GM18909 (cell line): ENCODE measurements around the gene EGLN2.
"Not testable (repeated sequence)": the region's sequence is repeated elsewhere in the genome, so short reads cannot be mapped to it uniquely, and the experiment has no call there.

Experiments used
- ATAC-seq: cut with Tn5 transposase; IDR thresholded peaks from one replicate; pipeline ENCODE4 v1.9.1; 2021; ENCODE audit warnings: mild to moderate bottlenecking; ENCODE audit not compliant: unreplicated experiment, poor library complexity

Gene EGLN2

GRCh38 chr19:40798683-40799557 is at the start of gene EGLN2:
Gene EGLN2, plus strand, starts transcription at chr19:40799191. Its CDS starts 1,382 bp downstream, at chr19:40800573.
- peak; percentile 79 for ATAC-seq

- ATAC-seq: peak; percentile 86
These were observed 48.7 kb upstream of the EGLN2 start, which contains the start of gene ACTMAP for GRCh38 chr19:40750058-40750873. Gene ACTMAP, minus strand, starts transcription at chr19:40750477. Its CDS starts 674 bp downstream, at chr19:40749803.

DNA sequence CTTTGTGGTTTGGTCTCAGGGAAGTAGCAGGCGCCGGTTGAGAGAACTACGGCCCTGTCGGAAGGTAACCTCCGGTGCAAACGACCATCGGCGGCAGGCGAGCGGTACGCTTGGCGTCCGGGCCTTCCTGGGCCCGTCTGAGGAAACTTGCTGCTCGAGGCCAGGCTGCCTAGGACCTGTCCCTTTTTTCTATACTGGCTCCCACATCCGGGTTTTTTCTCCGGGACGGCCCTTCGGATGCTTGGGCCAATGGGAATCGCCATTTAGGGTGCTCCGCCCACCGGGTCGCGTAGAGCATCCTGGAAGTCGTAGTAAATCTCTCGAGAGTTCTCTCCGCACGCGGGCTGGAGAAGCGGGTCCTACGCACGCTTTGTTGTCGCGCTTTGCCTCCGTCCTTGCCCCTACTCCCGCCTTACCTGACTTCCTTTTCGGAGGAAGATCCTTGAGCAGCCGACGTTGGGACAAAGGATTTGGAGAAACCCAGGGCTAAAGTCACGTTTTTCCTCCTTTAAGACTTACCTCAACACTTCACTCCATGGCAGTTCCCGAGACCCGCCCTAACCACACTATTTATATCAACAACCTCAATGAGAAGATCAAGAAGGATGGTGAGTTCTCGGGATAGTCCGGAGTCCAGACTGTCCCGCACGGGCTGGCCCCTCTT is 48.0 kb upstream of the EGLN2 start, which contains the start of gene SNRPA:
Gene SNRPA, plus strand, starts transcription at position 330 of the 664 bp plus-strand sequence. Its CDS starts 206 bp downstream, at position 536.
- peak; percentile 50 for ATAC-seq

- no peak for ATAC-seq
These were observed 46.7 kb upstream of the EGLN2 start for GRCh38 chr19:40752257-40752781.

DNA sequence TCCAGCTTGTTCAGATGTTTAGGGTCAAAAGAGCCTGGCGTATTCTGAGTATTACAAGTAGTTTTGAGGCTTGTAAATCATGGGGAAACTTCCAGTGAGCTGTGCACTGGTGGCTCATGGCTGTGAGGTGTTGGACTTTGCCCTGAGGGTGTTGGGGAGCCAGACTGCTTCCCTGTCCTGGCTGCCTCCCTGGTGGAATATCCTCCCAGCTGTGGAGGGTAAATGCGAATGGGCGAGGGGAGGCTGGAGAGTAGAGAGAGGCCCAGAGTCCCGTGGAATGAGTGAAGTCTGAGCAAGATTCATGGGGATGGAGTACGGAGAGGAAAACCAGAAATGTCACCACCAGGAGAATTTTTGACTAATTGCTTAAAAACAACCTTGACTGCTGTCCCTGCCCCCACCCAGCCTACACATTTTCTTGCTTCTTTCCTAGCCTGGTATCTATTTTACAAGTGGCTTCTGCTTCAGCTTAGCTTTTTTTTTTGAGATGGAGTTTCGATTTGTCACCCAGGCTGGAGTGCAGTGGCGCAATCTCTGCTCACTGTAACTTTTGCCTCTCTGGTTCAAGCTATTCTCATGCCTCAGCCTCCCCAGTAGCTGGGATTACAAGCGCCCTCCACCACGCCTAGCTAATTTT is 44.3 kb upstream of the EGLN2 start:
- no peak for ATAC-seq

GRCh38 chr19:40755248-40755624 is 43.8 kb upstream of the EGLN2 start:
- ATAC-seq: no peak

- no peak for ATAC-seq
These were observed 43.2 kb upstream of the EGLN2 start for GRCh38 chr19:40755791-40756190.

- ATAC-seq: no peak
These were observed 42.4 kb upstream of the EGLN2 start for GRCh38 chr19:40756502-40757110.

DNA sequence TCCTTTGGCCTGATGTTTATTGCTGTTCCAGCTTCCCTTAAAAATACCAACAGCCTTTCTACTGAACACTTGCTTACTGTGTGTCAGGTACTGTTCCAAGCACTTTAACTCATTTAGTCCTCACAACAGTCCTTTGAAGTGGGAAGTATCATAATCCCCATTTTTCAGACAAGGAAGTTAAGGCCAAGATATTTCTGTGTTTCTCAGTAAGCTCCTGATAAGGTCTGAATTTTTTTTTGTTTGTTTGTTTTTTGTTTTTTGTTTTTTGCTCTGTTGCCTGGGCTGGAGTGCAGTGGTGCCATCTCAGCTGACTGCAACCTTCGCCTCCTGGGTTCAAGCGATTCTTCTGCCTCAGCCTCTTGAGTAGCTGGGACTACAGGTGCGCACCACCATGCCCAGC is 40.5 kb upstream of the EGLN2 start:
- ATAC-seq: no peak

DNA sequence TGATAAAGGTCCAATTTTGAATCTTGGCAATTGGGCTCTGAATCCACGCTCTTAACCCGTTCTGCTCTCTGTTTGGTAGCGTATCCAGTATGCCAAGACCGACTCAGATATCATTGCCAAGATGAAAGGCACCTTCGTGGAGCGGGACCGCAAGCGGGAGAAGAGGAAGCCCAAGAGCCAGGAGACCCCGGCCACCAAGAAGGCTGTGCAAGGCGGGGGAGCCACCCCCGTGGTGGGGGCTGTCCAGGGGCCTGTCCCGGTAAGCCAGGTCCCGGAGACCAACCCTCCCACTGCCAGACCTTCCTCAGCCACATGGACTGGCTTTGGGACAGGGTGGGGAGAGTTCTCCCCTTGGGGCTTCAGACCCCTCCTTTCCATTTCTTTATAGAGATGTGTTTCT is 39.6 kb upstream of the EGLN2 start:
- ATAC-seq: no peak

GRCh38 chr19:40762754-40763470 is 36.1 kb upstream of the EGLN2 start:
- no peak for ATAC-seq

- no peak for ATAC-seq
These were observed 35.5 kb upstream of the EGLN2 start for GRCh38 chr19:40763526-40763925.

- ATAC-seq: no peak
These were observed 35.0 kb upstream of the EGLN2 start for GRCh38 chr19:40763963-40764362.

DNA sequence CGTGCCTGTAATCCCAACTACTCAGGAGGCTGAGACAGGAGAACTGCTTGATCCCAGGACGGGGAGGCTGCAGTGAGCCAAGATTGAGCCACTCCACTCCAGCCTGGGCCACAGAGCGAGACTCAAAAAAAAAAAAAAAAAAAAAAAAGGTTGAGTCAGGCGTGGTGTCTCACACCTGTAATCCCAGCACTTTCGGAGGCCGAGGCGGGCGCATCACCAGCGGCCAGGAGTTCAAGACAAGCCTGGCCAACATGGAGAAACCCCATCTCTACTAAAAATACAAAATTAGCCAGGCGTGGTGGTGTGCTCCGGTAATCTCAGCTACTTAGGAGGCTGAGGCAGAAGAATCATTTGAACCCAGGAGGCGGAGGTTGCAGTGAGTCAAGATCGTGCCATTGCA is 32.6 kb upstream of the EGLN2 start:
- ATAC-seq: not testable (repeated sequence)

DNA sequence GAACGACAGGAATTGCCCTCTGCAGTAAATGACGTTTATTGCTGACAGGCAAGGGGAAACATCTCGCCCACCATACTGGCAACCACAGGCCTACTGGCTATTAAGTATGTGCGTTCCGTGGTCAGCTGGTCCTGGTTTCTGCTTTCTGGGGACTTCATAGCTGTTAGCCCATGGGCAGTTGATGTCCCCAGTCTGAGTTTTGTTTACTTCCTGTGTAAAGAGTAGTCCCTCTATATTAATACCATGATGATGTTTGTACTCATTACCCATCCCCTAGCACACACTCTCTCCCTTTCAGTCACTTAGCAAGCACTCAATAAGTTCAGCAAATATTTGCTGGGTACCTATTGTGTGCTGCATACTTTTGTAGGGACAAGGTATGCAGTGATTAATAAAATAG is 30.1 kb upstream of the EGLN2 start:
- no peak for ATAC-seq

GRCh38 chr19:40771101-40771862 is 27.7 kb upstream of the EGLN2 start:
- ATAC-seq: not testable (repeated sequence)

- no peak for ATAC-seq
These were observed 23.9 kb upstream of the EGLN2 start, which contains the start of gene MIA for GRCh38 chr19:40774916-40775631. Gene MIA, plus strand, starts transcription at chr19:40775521. Its CDS starts 22 bp downstream, at chr19:40775543.
